ENCODE measurements around the gene HM13.

Gene HM13

GRCh38 chr20:31536575-31536974, 22.3 kb downstream of the HM13 start:
- Histone ChIP-seq H3K9me2 (replicated peaks; ENCODE audit: low read depth, low read length) (no peaks in the 10 kb centered on the region), H3K9ac (ENCODE audit: low read depth, low read length, poor library complexity, severe bottlenecking) (no peak overlapping the region), H3K36me3 (ENCODE audit: insufficient read depth, low read length) (peaks cover 84% of the 10 kb centered on the region), H4K20me1 (ENCODE audit: insufficient read depth, low read length, poor library complexity, severe bottlenecking) (no peaks in the 10 kb centered on the region), H3F3A (ENCODE audit: low read depth) (no peaks in the 10 kb centered on the region), H3K27me3 (ENCODE audit: insufficient read depth, low read length, poor library complexity, severe bottlenecking) (no peaks in the 10 kb centered on the region), H3K4me1 (ENCODE audit: insufficient read depth, low read length, poor library complexity, severe bottlenecking) (no peaks in the 10 kb centered on the region), H3K79me2 (ENCODE audit: insufficient read depth, low read length) (no peaks in the 10 kb centered on the region), H3K9me3 (ENCODE audit: insufficient read depth, low read depth, low read length) (no peaks in the 10 kb centered on the region), H3K4me2 (ENCODE audit: low read depth, low read length, poor library complexity, severe bottlenecking) (no peak overlapping the region), H3K4me3 (ENCODE audit: low read length, poor library complexity, severe bottlenecking) (no peak overlapping the region), H2AFZ (ENCODE audit: low read length) (no peak overlapping the region)
- TF ChIP-seq CTCF (conservative IDR thresholded peaks at IDR 0.05; ENCODE audit: low read length), result no peak

GRCh38 chr20:31537116-31537871, 23.1 kb downstream of the HM13 start:
- H3K27me3 ChIP-seq (ENCODE audit: insufficient read depth, low read length, poor library complexity, severe bottlenecking), result no peaks in the 10 kb centered on the region
- no peak overlapping the region for H3K4me3 ChIP-seq (ENCODE audit: low read length, poor library complexity, severe bottlenecking)
- H3K4me1 ChIP-seq (ENCODE audit: insufficient read depth, low read length, poor library complexity, severe bottlenecking), result no peaks in the 10 kb centered on the region
- no peaks in the 10 kb centered on the region for H3K79me2 ChIP-seq (ENCODE audit: insufficient read depth, low read length)
- H2AFZ ChIP-seq (ENCODE audit: low read length), result no peak overlapping the region
- no peak overlapping the region for H3K9ac ChIP-seq (ENCODE audit: low read depth, low read length, poor library complexity, severe bottlenecking)
- no peaks in the 10 kb centered on the region for H4K20me1 ChIP-seq (ENCODE audit: insufficient read depth, low read length, poor library complexity, severe bottlenecking)
- H3K9me3 ChIP-seq (ENCODE audit: insufficient read depth, low read depth, low read length), result no peaks in the 10 kb centered on the region
- TF ChIP-seq EZH2phosphoT487 (IDR thresholded peaks at IDR 0.05; ENCODE audit: borderline replicate concordance) (no peak), CTCF (conservative IDR thresholded peaks at IDR 0.05; ENCODE audit: low read length) (no peak)
- no peaks in the 10 kb centered on the region for H3F3A ChIP-seq (ENCODE audit: low read depth)
- peaks cover 85% of the 10 kb centered on the region for H3K36me3 ChIP-seq (ENCODE audit: insufficient read depth, low read length)
- H3K9me2 ChIP-seq (replicated peaks; ENCODE audit: low read depth, low read length), result no peaks in the 10 kb centered on the region
- no peak overlapping the region for H3K4me2 ChIP-seq (ENCODE audit: low read depth, low read length, poor library complexity, severe bottlenecking)

- H3K4me2 ChIP-seq (ENCODE audit: low read depth, low read length, poor library complexity, severe bottlenecking), result no peak overlapping the region
- H4K20me1 ChIP-seq (ENCODE audit: insufficient read depth, low read length, poor library complexity, severe bottlenecking), result no peaks in the 10 kb centered on the region
- H3K36me3 ChIP-seq (ENCODE audit: insufficient read depth, low read length), result peaks cover 84% of the 10 kb centered on the region
- H3K27me3 ChIP-seq (ENCODE audit: insufficient read depth, low read length, poor library complexity, severe bottlenecking), result no peaks in the 10 kb centered on the region
- H2AFZ ChIP-seq (ENCODE audit: low read length), result no peak overlapping the region
- H3F3A ChIP-seq (ENCODE audit: low read depth), result no peaks in the 10 kb centered on the region
- H3K9me2 ChIP-seq (replicated peaks; ENCODE audit: low read depth, low read length), result no peaks in the 10 kb centered on the region
- no peaks in the 10 kb centered on the region for H3K4me1 ChIP-seq (ENCODE audit: insufficient read depth, low read length, poor library complexity, severe bottlenecking)
- H3K79me2 ChIP-seq (ENCODE audit: insufficient read depth, low read length), result no peaks in the 10 kb centered on the region
- TF ChIP-seq CTCF (conservative IDR thresholded peaks at IDR 0.05; ENCODE audit: low read length) (no peak), EZH2phosphoT487 (IDR thresholded peaks at IDR 0.05; ENCODE audit: borderline replicate concordance) (no peak)
- H3K9ac ChIP-seq (ENCODE audit: low read depth, low read length, poor library complexity, severe bottlenecking), result no peak overlapping the region
- no peak overlapping the region for H3K4me3 ChIP-seq (ENCODE audit: low read length, poor library complexity, severe bottlenecking)
- H3K9me3 ChIP-seq (ENCODE audit: insufficient read depth, low read depth, low read length), result no peaks in the 10 kb centered on the region
Observed at GRCh38 chr20:31537890-31538289, 23.6 kb downstream of the HM13 start.

Measured in Loucy (cell line).